HepG2 (cell line): ENCODE data around the gene IL13. TPM values are rescaled to one million over a fixed set of nuclear protein-coding genes. Genes with fewer than 3 reads are reported as not detected.

Experiments
- ATAC-seq: fragments of 200-7000 bp; cut with Tn5 transposase; 3 replicates; pipeline ENCODE4 v1.9.1; 2020; ENCODE audit warnings: mild to moderate bottlenecking, moderate library complexity
- BruUV-seq: library from RNA; stranded (reverse); fragments of 400-500 nt; replicated peaks from 2 replicates; lab custom pipeline; 2021; lab: Mats Ljungman, UMichigan
- CTCF ChIA-PET: fragments of 300-600 bp; formaldehyde crosslinking; extraction: SDS; loops from one replicate; lab custom pipeline; 2021; ENCODE audit warnings: low total read pairs, inconsistent platforms, low intra/inter-chr PET ratio; lab: Yijun Ruan, JAX
- POLR2A ChIA-PET: fragments of 350-600 bp; sonication (Branson Sonifier 250); formaldehyde crosslinking; loops from one replicate; lab custom pipeline; 2020; ENCODE audit warnings: antibody characterized with exemption, inconsistent platforms; lab: Yijun Ruan, JAX
- DNase-seq: peaks from one replicate; pipeline ENCODE4 v3.0.0-alpha.2; 2015; ENCODE audit warnings: low spot score
- FAIRE-seq: peaks from 3 replicates; lab custom pipeline; 2011; peaks lifted over from hg19 to GRCh38; lab: Jason Lieb, UNC
- H2AFZ ChIP-seq: one replicate; pipeline ENCODE4 v1.6.1; 2011; ENCODE audit warnings: low read length, inconsistent platforms
- H3K27ac ChIP-seq: fragments of 300-600 bp; 3 replicates; pipeline ENCODE4 v1.8.0; 2011; ENCODE audit warnings: mixed run types, mild to moderate bottlenecking, mixed read lengths, low read length, inconsistent platforms; ENCODE audit not compliant: insufficient read depth; ENCODE audit errors: extremely low read length
- H3K27me3 ChIP-seq, 2 experiments: fragments of 200-600 bp in 1 of 2; 2 replicates in 1 of 2; 3 replicates in 1 of 2; pipeline versions ENCODE4 v1.6.0 to v1.8.0; 2011; ENCODE audit warnings: low read length in 2 of 2, mild to moderate bottlenecking in 2 of 2, moderate library complexity in 2 of 2, inconsistent platforms in 1 of 2; ENCODE audit not compliant: insufficient read depth in 2 of 2, control insufficient read depth in 1 of 2
- H3K36me3 ChIP-seq, 2 experiments: fragments of 200-600 bp in 1 of 2; replicated peaks in 1 of 2; 2 replicates in 1 of 2; 3 replicates in 1 of 2; pipeline versions ENCODE4 v1.5.1 to v1.8.0; 2011; ENCODE audit warnings: low read length in 2 of 2, inconsistent platforms in 1 of 2; ENCODE audit not compliant: insufficient read depth in 2 of 2, control insufficient read depth in 1 of 2
- H3K4me1 ChIP-seq: 2 replicates; pipeline ENCODE4 v1.5.1; 2012; ENCODE audit warnings: low read length, inconsistent platforms; ENCODE audit not compliant: insufficient read depth
- H3K4me2 ChIP-seq: 2 replicates; pipeline ENCODE4 v1.6.0; 2011; ENCODE audit warnings: low read depth, low read length, inconsistent platforms
- H3K4me3 ChIP-seq, 3 experiments: fragments of 200-600 bp in 1 of 3; sonication (generic), shearing (Covaris generic) in 1 of 3; replicated peaks in 1 of 3; 2 replicates each; pipeline ENCODE4 v1.5.1; 2011 to 2016; ENCODE audit warnings: low read length in 3 of 3, inconsistent platforms in 2 of 3, low read depth in 2 of 3, mild to moderate bottlenecking in 2 of 3, control low read depth in 1 of 3, mixed read lengths in 1 of 3; ENCODE audit not compliant: insufficient read depth in 1 of 3
- H3K79me2 ChIP-seq: one replicate; pipeline ENCODE4 v1.6.1; 2011; ENCODE audit warnings: low read length, inconsistent platforms; ENCODE audit not compliant: insufficient read depth
- H3K9ac ChIP-seq: 2 replicates; pipeline ENCODE4 v1.6.0; 2011; ENCODE audit warnings: mild to moderate bottlenecking, low read depth, low read length, inconsistent platforms; ENCODE audit not compliant: insufficient read depth
- H3K9me3 ChIP-seq: 2 replicates; pipeline ENCODE4 v1.5.1; 2012; ENCODE audit warnings: mild to moderate bottlenecking, low read length
- H4K20me1 ChIP-seq: 2 replicates; pipeline ENCODE4 v1.6.0; 2011; ENCODE audit warnings: inconsistent platforms, mild to moderate bottlenecking, low read length, moderate library complexity; ENCODE audit not compliant: insufficient read depth
- GPBP1L1 ChIP-seq: sonication (generic); formaldehyde crosslinking; IDR thresholded peaks from 2 replicates; pipeline ENCODE4 v1.5.0; 2020; ENCODE audit warnings: mild to moderate bottlenecking, missing genetic modification reagents
- KAT8 ChIP-seq: IDR thresholded peaks from 2 replicates; pipeline ENCODE4 v1.6.1; 2016; ENCODE audit warnings: missing genetic modification reagents, missing compliant biosample characterization
- SRF ChIP-seq: IDR thresholded peaks from 2 replicates; pipeline ENCODE4 v1.6.1; 2011; ENCODE audit warnings: mild to moderate bottlenecking, low read depth, low read length, moderate library complexity
- TMF1 ChIP-seq: sonication (generic); formaldehyde crosslinking; IDR thresholded peaks from 2 replicates; pipeline ENCODE4 v1.8.1; 2022; ENCODE audit warnings: low read depth, missing genetic modification reagents
- WGBS: methylation state at CpG from one replicate; pipeline ENCODE4 v1.1.6; 2017; ENCODE audit warnings: low lambda C conversion rate; 5-methylcytosine and 5-hydroxymethylcytosine counted together
- in situ Hi-C: cut with HindIII; loops from 2 replicates; pipeline ENCODE4 v1.10.0; 2017; ENCODE audit warnings: low pct_unique_long_range_greater_than_20kb; ENCODE audit not compliant: extremely low pct_ligation_motif_present
- intact Hi-C: fragments of 100-400 bp; cut with micrococcal nuclease; formaldehyde crosslinking; loops from one replicate; pipeline ENCODE4 v1.10.0; 2022; ENCODE audit not compliant: unreplicated experiment
- polyA plus RNA-seq, 8 experiments: library from polyadenylated mRNA; depleted of rRNA in 3 of 8; stranded (reverse) in 7 of 8; unstranded in 1 of 8; fragments of >200 nt; fragmentation: Illumina TruSeq in 4 of 8; extraction: Trizol in 4 of 8; gene quantifications; 2 replicates each; pipeline versions ENCODE4 v1.2.1 to v1.2.3, GENCODE V29; 2011 to 2016; ENCODE audit warnings: low read depth in 4 of 8, missing spikeins in 1 of 8, mixed read lengths in 1 of 8; ENCODE audit not compliant: insufficient read depth in 1 of 8
- total RNA-seq, 5 experiments: library from RNA; depleted of rRNA; stranded (reverse); fragments of >200 nt; fragmentation: Illumina TruSeq; extraction: Trizol; gene quantifications; 2 replicates each; pipeline ENCODE4 v1.2.3, GENCODE V29; 2016; ENCODE audit warnings: low read depth in 1 of 5
- TF ChIP-seq, protein P1 (sequence below): sonication (generic); formaldehyde crosslinking; IDR thresholded peaks from 2 replicates; pipeline ENCODE4 v1.4.0; 2020; ENCODE audit warnings: missing genetic modification reagents, mild to moderate bottlenecking, borderline replicate concordance
- TF ChIP-seq, protein P2 (sequence below): sonication (generic); formaldehyde crosslinking; IDR thresholded peaks from 2 replicates; pipeline ENCODE4 v1.8.1; 2023; ENCODE audit warnings: mild to moderate bottlenecking, missing genetic modification reagents
- TF ChIP-seq, protein P3 (sequence below): sonication (generic); formaldehyde crosslinking; IDR thresholded peaks from 2 replicates; pipeline ENCODE4 v1.5.0; 2020; ENCODE audit warnings: mild to moderate bottlenecking, missing genetic modification reagents, borderline replicate concordance

The IL13 gene
- total and polyA plus RNA-seq, 2 of the 13 experiments (the other 11 are each of a cell fraction or from before 2014, with no cell fraction given), result 0.05 TPM; not detected in 1

GRCh38 chr5:132611965-132612364 lies 46.0 kb upstream of the IL13 start:
- H3K9ac ChIP-seq, result no peak overlapping the region
- CTCF ChIA-PET, result no interaction called here

More at GRCh38 chr5:132611965-132612364, 46.0 kb upstream of the IL13 start:
- ATAC-seq, result no peak
- Histone ChIP-seq H3K9me3 (no peaks in the 10 kb centered on the region), H2AFZ (no peak overlapping the region), H3K4me3 (no peak overlapping the region), H3K27ac (no peak overlapping the region), H4K20me1 (peaks cover 4% of the 10 kb centered on the region; the same call in 1 of the 2 replicates), H3K36me3 (peaks cover 1 to 37% of the 10 kb centered on the region in 2 experiments; a peak in 3 of 5 replicates), H3K4me2 (no peak overlapping the region), H3K79me2 (no peaks in the 10 kb centered on the region), H3K27me3 (no peaks in the 10 kb centered on the region), H3K4me1 (no peaks in the 10 kb centered on the region)
- 95% methylated on average over 2 of the region's 2 CpGs for WGBS
- no peak for FAIRE-seq
- in situ Hi-C loops, result no loop called here
- TF ChIP-seq TMF1 (CRISPR knock-in tag) (no peak), GPBP1L1 (CRISPR knock-in tag) (no peak), KAT8 (CRISPR knock-in tag) (no peak), SRF (no peak)
- TF ChIP-seq, protein P1, sequence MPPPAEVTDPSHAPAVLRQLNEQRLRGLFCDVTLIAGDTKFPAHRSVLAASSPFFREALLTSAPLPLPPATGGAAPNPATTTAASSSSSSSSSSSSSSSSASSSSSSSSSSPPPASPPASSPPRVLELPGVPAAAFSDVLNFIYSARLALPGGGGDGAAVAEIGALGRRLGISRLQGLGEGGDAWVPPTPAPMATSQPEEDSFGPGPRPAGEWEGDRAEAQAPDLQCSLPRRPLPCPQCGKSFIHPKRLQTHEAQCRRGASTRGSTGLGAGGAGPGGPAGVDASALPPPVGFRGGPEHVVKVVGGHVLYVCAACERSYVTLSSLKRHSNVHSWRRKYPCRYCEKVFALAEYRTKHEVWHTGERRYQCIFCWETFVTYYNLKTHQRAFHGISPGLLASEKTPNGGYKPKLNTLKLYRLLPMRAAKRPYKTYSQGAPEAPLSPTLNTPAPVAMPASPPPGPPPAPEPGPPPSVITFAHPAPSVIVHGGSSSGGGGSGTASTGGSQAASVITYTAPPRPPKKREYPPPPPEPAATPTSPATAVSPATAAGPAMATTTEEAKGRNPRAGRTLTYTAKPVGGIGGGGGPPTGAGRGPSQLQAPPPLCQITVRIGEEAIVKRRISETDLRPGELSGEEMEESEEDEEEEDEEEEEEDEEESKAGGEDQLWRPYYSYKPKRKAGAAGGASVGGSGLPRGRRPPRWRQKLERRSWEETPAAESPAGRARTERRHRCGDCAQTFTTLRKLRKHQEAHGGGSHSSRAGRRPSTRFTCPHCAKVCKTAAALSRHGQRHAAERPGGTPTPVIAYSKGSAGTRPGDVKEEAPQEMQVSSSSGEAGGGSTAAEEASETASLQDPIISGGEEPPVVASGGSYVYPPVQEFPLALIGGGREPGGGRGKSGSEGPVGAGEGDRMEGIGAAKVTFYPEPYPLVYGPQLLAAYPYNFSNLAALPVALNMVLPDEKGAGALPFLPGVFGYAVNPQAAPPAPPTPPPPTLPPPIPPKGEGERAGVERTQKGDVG, result no peak
- TF ChIP-seq, protein P2, sequence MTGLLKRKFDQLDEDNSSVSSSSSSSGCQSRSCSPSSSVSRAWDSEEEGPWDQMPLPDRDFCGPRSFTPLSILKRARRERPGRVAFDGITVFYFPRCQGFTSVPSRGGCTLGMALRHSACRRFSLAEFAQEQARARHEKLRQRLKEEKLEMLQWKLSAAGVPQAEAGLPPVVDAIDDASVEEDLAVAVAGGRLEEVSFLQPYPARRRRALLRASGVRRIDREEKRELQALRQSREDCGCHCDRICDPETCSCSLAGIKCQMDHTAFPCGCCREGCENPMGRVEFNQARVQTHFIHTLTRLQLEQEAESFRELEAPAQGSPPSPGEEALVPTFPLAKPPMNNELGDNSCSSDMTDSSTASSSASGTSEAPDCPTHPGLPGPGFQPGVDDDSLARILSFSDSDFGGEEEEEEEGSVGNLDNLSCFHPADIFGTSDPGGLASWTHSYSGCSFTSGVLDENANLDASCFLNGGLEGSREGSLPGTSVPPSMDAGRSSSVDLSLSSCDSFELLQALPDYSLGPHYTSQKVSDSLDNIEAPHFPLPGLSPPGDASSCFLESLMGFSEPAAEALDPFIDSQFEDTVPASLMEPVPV (CRISPR knock-in tag), result no peak
- TF ChIP-seq, protein P3, sequence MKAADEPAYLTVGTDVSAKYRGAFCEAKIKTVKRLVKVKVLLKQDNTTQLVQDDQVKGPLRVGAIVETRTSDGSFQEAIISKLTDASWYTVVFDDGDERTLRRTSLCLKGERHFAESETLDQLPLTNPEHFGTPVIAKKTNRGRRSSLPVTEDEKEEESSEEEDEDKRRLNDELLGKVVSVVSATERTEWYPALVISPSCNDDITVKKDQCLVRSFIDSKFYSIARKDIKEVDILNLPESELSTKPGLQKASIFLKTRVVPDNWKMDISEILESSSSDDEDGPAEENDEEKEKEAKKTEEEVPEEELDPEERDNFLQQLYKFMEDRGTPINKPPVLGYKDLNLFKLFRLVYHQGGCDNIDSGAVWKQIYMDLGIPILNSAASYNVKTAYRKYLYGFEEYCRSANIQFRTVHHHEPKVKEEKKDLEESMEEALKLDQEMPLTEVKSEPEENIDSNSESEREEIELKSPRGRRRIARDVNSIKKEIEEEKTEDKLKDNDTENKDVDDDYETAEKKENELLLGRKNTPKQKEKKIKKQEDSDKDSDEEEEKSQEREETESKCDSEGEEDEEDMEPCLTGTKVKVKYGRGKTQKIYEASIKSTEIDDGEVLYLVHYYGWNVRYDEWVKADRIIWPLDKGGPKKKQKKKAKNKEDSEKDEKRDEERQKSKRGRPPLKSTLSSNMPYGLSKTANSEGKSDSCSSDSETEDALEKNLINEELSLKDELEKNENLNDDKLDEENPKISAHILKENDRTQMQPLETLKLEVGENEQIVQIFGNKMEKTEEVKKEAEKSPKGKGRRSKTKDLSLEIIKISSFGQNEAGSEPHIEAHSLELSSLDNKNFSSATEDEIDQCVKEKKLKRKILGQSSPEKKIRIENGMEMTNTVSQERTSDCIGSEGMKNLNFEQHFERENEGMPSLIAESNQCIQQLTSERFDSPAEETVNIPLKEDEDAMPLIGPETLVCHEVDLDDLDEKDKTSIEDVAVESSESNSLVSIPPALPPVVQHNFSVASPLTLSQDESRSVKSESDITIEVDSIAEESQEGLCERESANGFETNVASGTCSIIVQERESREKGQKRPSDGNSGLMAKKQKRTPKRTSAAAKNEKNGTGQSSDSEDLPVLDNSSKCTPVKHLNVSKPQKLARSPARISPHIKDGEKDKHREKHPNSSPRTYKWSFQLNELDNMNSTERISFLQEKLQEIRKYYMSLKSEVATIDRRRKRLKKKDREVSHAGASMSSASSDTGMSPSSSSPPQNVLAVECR (CRISPR knock-in tag), result no peak
- no TSS peak for BruUV-seq
- POLR2A ChIA-PET, result no interaction called here
- no peak for DNase-seq
- intact Hi-C loops, result loop anchor here (10.0 kb wide), 1 partner anchor 63 kb away; the partner anchor contains the start of gene IL4
